NCI-H526 (cell line): ENCODE measurements around the gene STUB1.
A peak's percentile ranks its signal among the peaks of the same experiment; 100 is the strongest.

Source experiments
- DNase-seq, 2 experiments: peaks; one replicate each; lab custom pipeline; 2025; lab: John Stamatoyannopoulos, UW

STUB1 gene

GRCh38 chr16:694187-694862 lies 14.1 kb downstream of the STUB1 start:
- no peak for DNase-seq

- DNase-seq: no peak
Observed at GRCh38 chr16:694863-695354, 14.7 kb downstream of the STUB1 start.

- peak; percentile 81 to 88 for DNase-seq
Observed at GRCh38 chr16:695355-696089, 15.3 kb downstream of the STUB1 start.

GRCh38 chr16:698911-699671 lies 18.9 kb downstream of the STUB1 start:
- DNase-seq: no peak

GRCh38 chr16:700684-701584 lies 20.7 kb downstream of the STUB1 start:
- DNase-seq: no peak

- no peak for DNase-seq
Observed at GRCh38 chr16:702341-702740, 22.1 kb downstream of the STUB1 start.

- no peak for DNase-seq
Observed at GRCh38 chr16:703406-703805, 23.2 kb downstream of the STUB1 start.

- DNase-seq: no peak
Observed at GRCh38 chr16:704047-704446, 23.8 kb downstream of the STUB1 start.

- DNase-seq: no peak
Observed at GRCh38 chr16:704552-705380, 24.6 kb downstream of the STUB1 start.

- peak in 1 of 2 experiments; percentile 80 for DNase-seq
Observed at GRCh38 chr16:705431-706188, 25.4 kb downstream of the STUB1 start, which contains the start of gene FBXL16. TSS of gene FBXL16 (minus strand) at chr16:705801. CDS start at chr16:697405, 8,396 bp downstream.

GRCh38 chr16:706189-707061 lies 26.2 kb downstream of the STUB1 start:
- DNase-seq: peak in 1 of 2 experiments; percentile 64

GRCh38 chr16:707062-707538 lies 26.9 kb downstream of the STUB1 start:
- peak in 1 of 2 experiments; percentile 31 for DNase-seq

GRCh38 chr16:708019-708418 lies 27.8 kb downstream of the STUB1 start:
- DNase-seq: no peak

- DNase-seq: no peak
Observed at GRCh38 chr16:708959-709358, 28.7 kb downstream of the STUB1 start.

- DNase-seq: peak; percentile 57 to 81
Observed at GRCh38 chr16:709566-710499, 29.6 kb downstream of the STUB1 start.

- DNase-seq: no peak
Observed at GRCh38 chr16:710500-711075, 30.4 kb downstream of the STUB1 start.

- no peak for DNase-seq
Observed at GRCh38 chr16:711084-711483, 30.9 kb downstream of the STUB1 start.
